ENCODE results near the gene GRIK2.

GRIK2 gene

GRCh38 chr6:101400326-101401135, 7.0 kb downstream of the GRIK2 start:
- DNase-seq = no peak

DNA sequence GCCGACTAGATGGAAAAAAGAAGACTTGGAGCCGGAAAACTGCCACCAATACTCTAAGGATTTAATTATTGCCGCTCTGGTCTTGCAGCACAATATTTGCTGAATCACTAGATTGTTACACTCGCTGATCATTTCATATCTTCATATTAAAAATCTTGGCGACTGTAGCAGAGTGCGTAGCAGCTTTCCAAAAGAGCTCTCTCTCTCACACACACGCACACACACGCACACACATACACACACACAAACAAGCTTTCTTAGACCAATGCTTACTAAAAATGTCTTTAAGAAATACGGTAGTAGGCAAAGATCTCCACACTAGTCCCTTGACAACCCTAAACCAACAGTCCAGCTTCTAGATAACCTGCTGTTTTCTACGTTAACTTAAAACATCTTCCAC, 7.7 kb downstream of the GRIK2 start:
- no peak for DNase-seq

DNA sequence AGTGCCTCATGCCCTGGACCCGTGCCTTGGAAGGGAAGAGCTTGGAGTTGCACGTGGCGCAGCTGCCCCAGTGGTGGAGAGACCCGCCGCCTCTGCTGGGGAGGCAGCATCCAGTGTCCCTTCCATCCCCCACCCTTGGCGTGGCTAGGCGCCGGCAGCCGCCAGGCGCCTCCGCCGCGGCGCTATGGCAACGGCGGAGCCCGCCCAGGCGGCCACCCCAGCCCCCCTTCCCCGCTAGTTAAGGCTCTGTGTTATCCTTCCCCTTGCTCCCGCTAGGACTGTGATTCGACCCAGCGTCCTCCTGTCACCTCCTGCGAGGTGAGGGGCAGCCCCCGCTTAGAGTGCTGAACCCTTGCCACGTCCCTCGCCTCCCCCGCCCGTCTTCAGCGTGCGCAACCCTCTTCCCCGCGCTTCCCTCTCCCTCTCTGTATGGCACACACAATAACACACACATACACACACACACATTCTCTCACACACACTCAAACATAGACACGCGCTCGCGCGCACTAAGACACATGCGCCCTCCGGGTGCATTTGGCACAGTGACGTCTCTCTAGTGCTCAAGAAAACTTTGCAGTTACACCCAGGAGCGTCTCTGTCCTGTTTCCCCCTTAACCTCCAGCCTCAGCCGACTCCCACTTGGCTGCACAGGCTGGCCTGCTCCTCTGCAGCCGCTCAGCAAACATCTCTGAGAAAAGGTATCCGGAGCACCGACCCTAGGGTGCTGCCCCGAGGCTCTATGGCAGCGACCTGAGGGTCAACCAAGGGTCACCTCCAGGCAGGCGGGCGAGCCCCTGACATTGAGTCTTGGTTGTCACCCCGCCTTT, 8.5 kb downstream of the GRIK2 start:
- DNase-seq = no peak

DNA sequence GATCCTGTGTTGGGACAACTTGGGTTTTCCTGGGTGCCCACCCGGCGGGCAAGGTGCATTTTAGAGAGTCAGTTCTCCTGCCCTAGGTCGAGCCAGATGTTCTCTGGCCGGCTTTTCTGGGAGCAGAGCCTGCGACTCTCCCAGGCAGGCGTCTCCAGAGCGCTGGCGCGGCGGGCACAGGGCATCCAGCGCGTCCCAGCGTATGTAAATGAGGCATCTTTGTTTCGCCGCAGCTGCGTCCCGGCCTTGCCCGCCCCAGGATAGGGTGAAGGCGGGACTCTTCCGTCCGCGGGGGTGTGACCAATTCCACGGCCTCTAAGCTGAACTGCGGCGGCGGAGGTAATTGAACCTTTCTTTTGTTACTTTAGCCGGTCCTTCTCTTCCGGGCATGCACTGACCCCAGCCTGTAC, 9.1 kb downstream of the GRIK2 start:
- DNase-seq = no peak

DNA sequence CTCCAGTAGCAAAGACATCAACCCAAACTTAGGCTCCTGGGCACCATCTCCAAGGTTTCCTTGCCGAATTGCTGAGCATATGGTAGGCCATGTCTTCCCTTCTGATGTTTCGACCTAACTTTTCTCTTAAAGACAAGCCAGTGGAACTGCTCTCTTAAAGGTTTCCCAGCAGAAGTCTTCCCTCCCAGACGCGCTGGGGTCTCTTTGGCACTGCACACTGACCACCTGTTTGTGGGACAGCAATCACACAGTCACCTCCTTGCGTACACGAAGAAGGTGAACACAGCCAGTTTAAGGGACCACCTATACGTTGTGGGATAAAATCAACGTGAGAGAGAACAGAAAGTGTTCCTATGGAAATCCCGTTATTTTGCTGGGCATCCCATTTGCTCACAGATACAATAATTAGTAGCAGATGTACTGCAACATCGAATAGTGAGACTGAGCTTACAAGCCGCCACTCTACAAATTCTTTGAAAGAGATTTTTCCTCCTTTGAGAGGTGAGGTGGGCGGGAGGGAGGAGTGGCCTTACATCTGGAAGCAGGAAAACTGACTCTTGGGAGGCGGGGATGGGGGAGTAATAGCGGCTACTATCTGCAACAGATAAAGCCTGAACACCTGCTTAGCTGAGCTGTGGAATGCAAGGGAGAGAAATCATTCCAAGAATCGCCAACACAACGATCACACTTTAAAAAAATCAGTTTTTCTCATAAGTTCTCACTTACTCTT, 9.9 kb downstream of the GRIK2 start:
- DNase-seq = no peak

GRCh38 chr6:101404775-101405174, 11.3 kb downstream of the GRIK2 start:
- DNase-seq = no peak

DNA sequence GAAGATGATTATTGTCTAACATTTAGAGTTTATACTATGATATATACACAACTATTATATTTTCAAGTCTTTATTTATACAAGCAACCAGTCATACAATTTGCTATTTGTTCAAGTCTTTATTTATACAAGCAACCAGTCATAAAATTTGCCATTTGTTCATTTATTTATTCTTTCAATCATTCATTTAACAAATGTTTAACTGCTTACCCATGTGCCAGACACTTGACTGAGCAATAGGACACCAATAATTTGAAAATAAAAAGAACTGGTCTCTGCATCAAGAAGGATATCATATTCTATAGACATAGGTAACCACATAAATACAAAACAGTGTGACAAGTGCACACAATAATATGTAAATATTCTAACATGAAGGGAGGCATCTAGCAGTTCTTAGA, 20.3 kb downstream of the GRIK2 start:
- no peak for DNase-seq

- no peak for DNase-seq
Measured at GRCh38 chr6:101417900-101418299, 24.4 kb downstream of the GRIK2 start.

- DNase-seq = no peak
Measured at GRCh38 chr6:101422251-101422650, 28.7 kb downstream of the GRIK2 start.

DNA sequence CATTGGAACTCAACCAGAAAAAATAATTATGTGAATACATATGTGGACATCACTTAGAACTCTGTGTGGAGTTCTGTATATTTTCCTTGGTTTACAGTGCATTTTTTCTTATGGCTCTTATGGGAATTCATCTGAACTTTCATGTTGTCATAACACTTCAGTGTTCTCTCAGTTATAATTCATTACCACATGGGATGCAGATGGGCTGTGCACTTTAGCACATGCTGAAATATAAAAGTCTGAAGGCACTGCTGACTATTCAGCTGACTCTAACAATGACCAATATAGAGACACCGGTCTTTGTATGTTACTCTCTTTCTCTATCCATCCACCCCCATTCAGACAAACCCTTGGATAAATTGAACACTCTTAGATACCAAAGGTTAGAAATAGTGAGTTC, 29.3 kb downstream of the GRIK2 start:
- DNase-seq = no peak

DNA sequence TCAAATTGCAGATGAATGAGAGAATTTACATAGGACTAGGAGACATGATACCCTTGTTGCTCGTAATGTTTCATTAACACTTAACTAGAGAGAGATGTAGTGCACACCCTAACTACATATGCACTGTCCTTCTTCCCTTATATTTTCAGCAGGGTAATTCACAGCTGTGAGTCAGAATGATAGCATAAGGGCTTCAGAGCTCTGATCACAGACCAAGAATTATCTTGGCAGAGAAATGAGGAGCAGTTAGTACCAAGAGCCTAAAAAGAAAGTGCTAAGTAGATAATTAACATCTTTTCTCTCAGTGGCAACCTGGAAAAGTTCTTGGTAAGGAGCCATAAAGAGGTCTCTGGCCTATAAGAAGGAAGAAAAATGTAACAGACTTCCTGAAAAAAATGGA, 35.8 kb downstream of the GRIK2 start:
- no peak for DNase-seq

DNA sequence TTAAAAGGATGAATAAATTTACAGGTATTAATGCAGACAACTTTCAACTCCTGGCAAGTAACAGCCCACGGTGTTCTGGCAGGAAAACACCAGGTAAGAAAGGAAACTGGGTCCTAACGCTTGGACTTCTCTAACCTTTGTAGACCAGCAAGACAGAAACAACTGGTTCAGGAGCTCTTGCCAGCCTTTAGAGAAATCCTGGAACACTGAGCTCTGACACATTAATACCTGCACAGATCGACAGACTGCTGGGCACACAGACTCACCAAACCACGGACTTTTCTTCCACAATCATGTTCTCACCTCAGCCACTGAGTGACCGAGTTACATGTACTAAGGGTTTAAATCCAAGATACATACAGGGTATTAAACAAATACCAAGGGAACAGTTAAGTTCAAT, 36.3 kb downstream of the GRIK2 start:
- no peak for DNase-seq

DNA sequence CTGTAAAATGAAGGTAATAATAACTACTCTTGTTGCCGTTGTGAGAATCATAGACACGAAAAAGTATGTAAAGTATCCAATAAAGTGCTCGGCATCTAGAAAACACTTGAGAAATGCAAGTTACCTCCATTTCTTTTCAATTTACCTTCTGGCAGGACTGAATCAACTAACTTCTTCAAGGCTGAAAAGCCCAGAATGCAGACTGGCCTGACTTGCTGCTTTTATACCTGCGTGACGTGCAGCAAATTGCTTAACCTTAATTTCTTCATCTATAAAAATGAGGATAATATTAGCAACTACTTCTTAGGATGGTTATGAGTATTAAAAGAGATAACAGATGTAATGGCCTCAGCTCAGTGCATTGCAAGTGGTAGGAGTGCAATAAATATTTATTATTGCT, 39.6 kb downstream of the GRIK2 start:
- no peak for DNase-seq

GRCh38 chr6:101434601-101435000, 41.1 kb downstream of the GRIK2 start:
- no peak for DNase-seq

GRCh38 chr6:101435038-101435437, 41.5 kb downstream of the GRIK2 start:
- DNase-seq = no peak

DNA sequence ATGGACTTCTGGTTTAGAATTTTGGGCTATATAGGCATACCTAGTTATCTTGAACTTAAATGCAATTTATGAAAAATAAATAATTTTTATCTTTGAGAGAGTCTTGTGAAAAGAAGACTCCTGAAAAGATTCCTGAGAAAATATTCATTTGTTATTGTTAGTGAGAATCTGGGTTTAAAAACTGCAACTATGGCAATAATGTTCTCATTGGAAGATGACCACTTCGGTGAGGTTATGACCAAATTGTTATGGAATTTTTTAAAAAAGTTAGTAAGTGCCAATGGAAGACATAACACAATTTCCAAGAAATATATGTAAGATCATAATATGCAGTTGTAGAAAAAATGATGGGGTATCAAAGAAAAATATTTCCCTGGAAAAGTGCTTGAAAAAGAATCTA, 46.3 kb downstream of the GRIK2 start:
- DNase-seq = no peak

GRCh38 chr6:101443315-101443714, 49.8 kb downstream of the GRIK2 start:
- DNase-seq = no peak

DNA sequence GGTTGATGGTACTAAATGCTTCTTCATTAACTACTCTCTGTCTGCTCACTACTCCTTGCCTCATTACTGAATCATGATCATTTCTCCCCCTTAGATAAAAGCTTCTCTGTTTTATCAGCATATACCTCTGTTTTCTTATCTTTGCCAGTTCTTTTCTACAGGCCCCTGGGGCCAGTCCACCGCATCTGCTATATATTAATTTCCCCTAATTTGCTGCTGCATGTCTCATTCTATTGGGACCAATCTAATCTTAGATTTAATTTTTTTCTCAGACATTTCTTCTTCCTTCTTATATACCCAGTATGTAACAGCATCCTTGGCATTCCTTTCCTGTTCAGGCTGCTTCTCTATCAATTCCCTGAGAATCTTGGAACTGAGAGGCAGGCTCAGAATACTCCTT, 51.2 kb downstream of the GRIK2 start:
- DNase-seq = no peak

GRCh38 chr6:101445527-101445926, 52.0 kb downstream of the GRIK2 start:
- DNase-seq = no peak

GRCh38 chr6:101450901-101451300, 57.4 kb downstream of the GRIK2 start:
- DNase-seq = no peak

DNA sequence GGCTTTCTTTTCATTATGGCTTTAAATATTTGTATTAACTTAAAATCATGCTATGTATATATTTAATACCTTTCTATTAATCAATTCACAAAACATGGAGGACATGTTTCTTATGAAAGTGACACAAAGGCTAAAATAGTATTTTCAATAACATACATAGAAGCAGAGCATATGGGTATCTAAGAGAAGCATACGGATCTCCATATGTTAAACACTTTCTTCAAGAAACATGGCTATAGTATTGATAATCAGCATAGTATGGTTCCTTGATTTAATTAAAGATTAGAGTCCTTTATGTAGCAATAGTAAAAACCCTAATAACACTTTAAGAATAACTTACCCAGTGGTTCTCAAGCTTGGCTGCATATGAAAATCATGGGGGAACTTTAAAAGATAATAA, 58.5 kb downstream of the GRIK2 start:
- no peak for DNase-seq

- no peak for DNase-seq
Measured at GRCh38 chr6:101453221-101453620, 59.7 kb downstream of the GRIK2 start.

GRCh38 chr6:101454106-101454676, 60.7 kb downstream of the GRIK2 start:
- DNase-seq = no peak
